HG03521 (cell line): ENCODE results near the gene ANKRD23.
"Not testable (repeated sequence)": the region's sequence is repeated elsewhere in the genome, so short reads cannot be mapped to it uniquely, and the experiment has no call there.

Source experiments
- ATAC-seq: cut with Tn5 transposase; IDR thresholded peaks from one replicate; pipeline ENCODE4 v1.9.1; 2021; ENCODE audit warnings: mild to moderate bottlenecking, moderate library complexity; ENCODE audit not compliant: unreplicated experiment

Gene ANKRD23

GRCh38 chr2:96819128-96819875 is 24.5 kb downstream of the ANKRD23 start:
- ATAC-seq: no peak

GRCh38 chr2:96817882-96818281 is 25.9 kb downstream of the ANKRD23 start:
- ATAC-seq: no peak

GRCh38 chr2:96816836-96817702 is 26.8 kb downstream of the ANKRD23 start:
- no peak for ATAC-seq

GRCh38 chr2:96816127-96816835 is 27.5 kb downstream of the ANKRD23 start, which contains the start of gene CNNM3:
CNNM3 (plus strand) TSS chr2:96816268; CDS start chr2:96816278, 10 bp downstream.
- ATAC-seq: peak; percentile 82

GRCh38 chr2:96815326-96816126 is 28.3 kb downstream of the ANKRD23 start:
- ATAC-seq: no peak

- no peak for ATAC-seq
Observed at GRCh38 chr2:96813656-96814055, 30.2 kb downstream of the ANKRD23 start.

GRCh38 chr2:96811917-96812316 is 31.9 kb downstream of the ANKRD23 start:
- ATAC-seq: no peak

- no peak for ATAC-seq
Observed at GRCh38 chr2:96810783-96811192, 33.0 kb downstream of the ANKRD23 start.

GRCh38 chr2:96809951-96810782 is 33.7 kb downstream of the ANKRD23 start:
- ATAC-seq: no peak

- no peak for ATAC-seq
Observed at GRCh38 chr2:96809216-96809882, 34.5 kb downstream of the ANKRD23 start.

GRCh38 chr2:96808176-96808837 is 35.5 kb downstream of the ANKRD23 start:
- ATAC-seq: no peak

GRCh38 chr2:96807127-96807471 is 36.7 kb downstream of the ANKRD23 start:
- ATAC-seq: no peak

- no peak for ATAC-seq
Observed at GRCh38 chr2:96806468-96807126, 37.2 kb downstream of the ANKRD23 start.

- not testable (repeated sequence) for ATAC-seq
Observed at GRCh38 chr2:96805946-96806345, 37.9 kb downstream of the ANKRD23 start.

GRCh38 chr2:96804986-96805385 is 38.8 kb downstream of the ANKRD23 start:
- ATAC-seq: no peak

- no peak for ATAC-seq
Observed at GRCh38 chr2:96802721-96803120, 41.1 kb downstream of the ANKRD23 start.

- ATAC-seq: no peak
Observed at GRCh38 chr2:96801786-96802595, 41.8 kb downstream of the ANKRD23 start.
